ENCODE results near the gene LRRK1.

LRRK1 gene, protein sequence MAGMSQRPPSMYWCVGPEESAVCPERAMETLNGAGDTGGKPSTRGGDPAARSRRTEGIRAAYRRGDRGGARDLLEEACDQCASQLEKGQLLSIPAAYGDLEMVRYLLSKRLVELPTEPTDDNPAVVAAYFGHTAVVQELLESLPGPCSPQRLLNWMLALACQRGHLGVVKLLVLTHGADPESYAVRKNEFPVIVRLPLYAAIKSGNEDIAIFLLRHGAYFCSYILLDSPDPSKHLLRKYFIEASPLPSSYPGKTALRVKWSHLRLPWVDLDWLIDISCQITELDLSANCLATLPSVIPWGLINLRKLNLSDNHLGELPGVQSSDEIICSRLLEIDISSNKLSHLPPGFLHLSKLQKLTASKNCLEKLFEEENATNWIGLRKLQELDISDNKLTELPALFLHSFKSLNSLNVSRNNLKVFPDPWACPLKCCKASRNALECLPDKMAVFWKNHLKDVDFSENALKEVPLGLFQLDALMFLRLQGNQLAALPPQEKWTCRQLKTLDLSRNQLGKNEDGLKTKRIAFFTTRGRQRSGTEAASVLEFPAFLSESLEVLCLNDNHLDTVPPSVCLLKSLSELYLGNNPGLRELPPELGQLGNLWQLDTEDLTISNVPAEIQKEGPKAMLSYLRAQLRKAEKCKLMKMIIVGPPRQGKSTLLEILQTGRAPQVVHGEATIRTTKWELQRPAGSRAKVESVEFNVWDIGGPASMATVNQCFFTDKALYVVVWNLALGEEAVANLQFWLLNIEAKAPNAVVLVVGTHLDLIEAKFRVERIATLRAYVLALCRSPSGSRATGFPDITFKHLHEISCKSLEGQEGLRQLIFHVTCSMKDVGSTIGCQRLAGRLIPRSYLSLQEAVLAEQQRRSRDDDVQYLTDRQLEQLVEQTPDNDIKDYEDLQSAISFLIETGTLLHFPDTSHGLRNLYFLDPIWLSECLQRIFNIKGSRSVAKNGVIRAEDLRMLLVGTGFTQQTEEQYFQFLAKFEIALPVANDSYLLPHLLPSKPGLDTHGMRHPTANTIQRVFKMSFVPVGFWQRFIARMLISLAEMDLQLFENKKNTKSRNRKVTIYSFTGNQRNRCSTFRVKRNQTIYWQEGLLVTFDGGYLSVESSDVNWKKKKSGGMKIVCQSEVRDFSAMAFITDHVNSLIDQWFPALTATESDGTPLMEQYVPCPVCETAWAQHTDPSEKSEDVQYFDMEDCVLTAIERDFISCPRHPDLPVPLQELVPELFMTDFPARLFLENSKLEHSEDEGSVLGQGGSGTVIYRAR (N-terminal part only)

DNA sequence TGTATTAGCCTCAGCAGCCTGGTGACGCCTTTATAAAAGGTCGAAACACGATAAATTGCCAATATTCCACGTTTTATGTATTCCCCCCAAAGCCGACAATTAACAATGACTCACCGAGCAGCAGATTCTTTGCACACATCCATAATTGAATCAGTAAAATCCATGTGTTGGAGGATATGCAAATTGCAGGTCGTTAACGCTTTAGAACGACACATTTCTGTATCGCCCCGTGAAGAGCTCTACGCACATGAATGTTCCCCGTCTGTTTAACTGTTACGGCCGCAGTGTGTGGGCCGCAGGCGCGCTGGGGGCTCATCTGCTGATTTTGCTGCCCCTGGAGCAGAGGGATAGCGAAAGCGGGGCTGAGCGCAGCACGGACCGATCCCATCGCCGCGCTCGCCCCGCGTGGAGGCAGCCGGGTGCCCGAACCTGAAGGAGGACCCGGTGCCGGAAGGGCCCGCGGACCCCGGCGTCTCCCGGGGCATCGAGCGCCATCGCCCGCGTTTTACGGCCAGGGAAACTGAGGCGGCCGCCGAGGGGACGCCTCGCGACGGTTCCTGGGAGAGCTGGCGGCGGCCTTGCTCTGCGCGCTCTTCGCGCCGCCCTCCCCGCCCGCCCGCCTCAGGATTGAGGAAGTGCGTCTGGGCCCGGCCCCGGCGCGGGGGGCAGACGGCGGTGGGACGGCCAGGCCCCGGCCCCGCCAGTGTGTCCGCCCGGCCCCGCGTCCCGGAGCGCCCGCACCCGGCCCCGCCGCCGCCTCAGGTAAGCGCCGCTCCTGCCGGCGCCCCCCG, at the start of gene LRRK1:
Gene LRRK1 (plus strand): TSS at position 668 of the 791 bp plus-strand sequence. CDS start 5,276 bp downstream, outside the sequence.
- DNase-seq: peak in 1 of 2 experiments; percentile 27

DNA sequence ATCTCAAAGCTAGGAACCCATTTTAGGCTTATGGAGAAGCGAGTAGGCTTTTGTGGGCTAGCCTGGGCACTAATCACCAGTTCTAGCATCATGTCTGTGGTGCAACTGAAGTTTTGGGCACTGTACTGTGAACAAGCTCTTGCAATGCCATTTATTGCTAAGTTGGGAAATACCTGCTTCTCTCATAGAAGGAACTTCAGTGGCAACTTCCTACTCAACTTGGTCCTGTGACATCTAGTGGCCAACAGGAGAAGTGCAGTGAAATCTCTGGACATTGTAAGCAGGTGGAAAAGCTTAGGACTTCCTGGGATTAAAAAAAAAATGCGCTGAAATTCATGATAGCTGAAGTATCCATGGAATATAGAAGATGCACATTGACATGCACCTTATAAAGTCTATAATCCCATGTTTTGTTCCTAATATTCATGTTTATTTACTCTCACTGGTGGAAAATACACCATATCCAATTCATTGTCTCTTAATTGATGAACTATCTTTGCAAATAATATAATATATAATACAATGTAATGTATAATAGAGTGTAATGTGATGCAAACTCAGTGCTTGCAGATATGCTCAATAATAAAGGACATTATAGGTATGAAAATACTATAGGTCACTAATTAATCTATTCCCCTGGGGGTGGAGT, 46.0 kb upstream of the LRRK1 start:
- DNase-seq: peak; percentile 9 to 27

DNA sequence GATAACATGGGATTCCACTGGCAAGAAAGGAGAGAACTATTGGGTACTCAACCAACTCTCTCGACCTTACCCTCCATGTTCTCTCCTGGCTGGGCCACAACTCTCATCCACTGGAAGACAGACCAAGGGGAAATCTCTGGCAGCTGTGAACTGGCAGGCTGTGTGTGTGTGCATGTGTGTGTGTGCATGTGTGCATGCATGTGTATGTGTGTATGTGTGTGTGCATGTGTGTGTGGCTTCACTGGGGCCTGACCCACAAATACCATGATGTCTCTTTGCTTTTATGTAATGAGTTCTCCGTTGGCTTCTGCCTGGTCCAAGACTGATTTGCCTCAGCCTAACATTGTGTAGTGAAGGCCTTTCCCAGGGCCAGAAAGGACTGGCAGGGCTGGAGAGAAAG, 43.7 kb upstream of the LRRK1 start:
- DNase-seq: no peak

DNA sequence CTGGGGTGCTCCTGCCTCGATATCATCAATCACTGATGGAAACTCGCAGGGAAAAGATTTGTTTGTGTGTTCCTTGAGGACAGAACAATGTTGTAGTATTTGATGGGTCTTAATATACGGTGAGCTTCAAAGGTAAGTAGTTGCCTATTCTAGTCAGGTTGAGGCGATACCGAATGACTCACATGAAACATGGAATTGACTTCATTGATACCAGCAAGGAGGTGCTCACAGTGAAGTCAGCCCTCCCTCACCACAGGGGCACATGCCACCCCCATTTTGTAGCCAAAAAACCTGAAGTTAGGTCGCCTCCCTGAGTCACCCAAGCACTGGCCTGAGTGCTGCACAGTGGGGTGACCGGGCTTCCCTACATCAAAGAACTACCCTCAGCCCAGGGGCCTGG, 43.2 kb upstream of the LRRK1 start:
- no peak for DNase-seq

DNA sequence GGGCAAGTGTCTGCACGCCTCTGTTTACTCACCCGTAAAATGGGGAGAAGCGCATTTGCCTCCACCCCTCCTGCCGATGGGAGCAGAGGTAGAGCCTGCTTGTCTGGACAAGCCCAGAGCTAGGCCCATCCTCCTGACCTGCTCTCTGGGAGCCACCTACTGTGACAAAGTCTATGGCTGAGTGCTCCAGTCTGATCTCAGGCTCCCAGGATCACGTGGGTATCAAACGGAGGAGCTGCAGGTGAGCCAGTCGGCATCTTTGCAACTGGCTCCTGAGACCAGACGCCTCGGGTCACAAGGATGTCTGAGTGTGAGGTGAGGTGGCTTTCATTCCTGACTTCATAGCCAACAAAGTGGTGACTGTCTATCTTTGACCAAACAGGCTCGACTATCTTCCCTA, 41.6 kb upstream of the LRRK1 start:
- no peak for DNase-seq

DNA sequence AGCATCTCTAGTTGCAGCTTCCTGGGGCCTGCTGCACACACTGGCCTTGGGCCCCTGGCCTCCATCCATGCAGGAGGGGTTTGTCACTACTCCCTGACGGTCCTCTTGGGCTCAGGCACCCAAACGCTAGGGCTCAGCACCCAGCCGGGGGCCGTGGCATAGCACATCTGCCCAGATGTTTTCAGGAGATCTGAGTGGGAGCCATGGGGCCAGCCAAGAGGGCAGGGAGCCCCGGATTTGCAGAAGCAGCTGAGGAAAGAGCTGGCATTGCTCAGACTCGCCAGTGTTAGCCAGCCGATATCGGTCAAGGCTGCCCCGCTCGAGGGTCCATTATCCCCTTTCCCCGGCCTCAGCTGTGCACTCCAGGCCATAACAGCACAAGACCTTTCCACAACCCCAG, 41.0 kb upstream of the LRRK1 start:
- DNase-seq: no peak

DNA sequence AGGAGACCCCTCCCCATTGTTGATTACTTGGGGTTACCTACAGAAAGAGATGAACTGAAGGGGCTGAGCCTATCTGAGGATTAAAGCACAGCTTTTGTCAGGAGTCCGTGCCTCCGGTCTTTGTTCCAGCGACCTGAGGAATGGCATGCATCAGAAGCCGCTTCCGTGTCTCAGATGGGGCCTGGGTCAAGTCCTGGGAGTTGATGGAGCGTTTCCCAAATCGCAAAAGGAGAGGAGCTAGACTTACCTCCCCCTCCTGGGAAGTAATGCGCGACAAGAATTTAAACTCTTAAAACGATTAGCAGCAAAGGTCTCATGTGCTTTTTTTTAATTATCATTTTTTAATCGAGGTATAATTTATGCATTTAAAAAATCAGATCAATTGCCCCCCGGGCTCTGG, 40.5 kb upstream of the LRRK1 start:
- no peak for DNase-seq

DNA sequence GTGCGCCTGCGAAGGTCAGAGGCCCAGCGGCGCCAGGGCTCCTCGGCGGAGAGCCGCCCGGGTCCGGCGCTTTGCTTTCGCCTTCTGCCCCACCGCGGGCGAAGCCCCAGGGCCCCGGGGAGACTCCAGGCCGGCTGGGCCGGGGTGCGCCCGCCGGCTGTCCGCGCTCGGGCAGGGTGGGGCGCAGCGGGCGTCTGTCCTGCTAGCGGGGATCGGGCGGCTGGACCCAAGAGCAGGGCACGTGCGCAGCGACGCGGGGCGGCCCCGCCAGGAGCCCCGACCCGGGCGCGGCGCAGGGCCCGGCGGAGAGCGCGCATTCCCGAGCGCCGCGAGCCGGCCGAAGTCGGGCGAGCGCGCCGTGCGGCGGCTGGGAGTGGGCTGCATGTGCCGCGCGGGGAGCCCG, 40.1 kb upstream of the LRRK1 start:
- DNase-seq: no peak

DNA sequence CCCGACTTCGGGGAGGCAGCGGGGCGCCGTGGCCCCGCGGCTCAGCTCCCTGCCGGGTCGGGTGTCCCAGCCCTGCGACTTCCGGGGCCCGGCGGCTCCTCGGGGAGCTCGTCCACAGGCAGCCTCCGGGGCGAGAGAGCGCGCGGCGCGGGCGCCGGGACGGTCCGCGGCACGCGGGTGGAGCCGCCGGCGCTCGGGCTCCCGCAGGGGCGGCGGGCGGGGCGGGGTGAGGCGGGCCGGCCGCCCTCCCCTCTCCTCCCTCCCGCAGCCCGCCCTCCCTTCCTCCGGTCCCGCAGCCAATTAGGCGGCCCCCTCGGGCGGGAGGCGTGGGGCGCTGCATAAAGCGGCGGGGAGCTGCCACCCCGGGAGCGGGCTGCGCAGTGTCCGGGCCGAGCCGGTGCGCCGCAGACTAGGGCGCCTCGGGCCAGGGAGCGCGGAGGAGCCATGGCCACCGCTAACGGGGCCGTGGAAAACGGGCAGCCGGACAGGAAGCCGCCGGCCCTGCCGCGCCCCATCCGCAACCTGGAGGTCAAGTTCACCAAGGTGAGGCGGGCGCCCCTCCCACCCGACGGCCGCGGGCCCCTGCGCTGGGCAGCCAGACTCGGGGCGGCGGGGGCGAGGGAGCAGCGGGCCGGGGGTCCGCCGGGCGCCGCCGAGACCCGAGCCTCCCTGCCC, 39.6 kb upstream of the LRRK1 start, which contains the start of gene ALDH1A3:
Gene ALDH1A3 (plus strand): TSS at position 368 of the 675 bp plus-strand sequence. CDS start 77 bp downstream, at position 445.
- DNase-seq: peak in 1 of 2 experiments; percentile 18

DNA sequence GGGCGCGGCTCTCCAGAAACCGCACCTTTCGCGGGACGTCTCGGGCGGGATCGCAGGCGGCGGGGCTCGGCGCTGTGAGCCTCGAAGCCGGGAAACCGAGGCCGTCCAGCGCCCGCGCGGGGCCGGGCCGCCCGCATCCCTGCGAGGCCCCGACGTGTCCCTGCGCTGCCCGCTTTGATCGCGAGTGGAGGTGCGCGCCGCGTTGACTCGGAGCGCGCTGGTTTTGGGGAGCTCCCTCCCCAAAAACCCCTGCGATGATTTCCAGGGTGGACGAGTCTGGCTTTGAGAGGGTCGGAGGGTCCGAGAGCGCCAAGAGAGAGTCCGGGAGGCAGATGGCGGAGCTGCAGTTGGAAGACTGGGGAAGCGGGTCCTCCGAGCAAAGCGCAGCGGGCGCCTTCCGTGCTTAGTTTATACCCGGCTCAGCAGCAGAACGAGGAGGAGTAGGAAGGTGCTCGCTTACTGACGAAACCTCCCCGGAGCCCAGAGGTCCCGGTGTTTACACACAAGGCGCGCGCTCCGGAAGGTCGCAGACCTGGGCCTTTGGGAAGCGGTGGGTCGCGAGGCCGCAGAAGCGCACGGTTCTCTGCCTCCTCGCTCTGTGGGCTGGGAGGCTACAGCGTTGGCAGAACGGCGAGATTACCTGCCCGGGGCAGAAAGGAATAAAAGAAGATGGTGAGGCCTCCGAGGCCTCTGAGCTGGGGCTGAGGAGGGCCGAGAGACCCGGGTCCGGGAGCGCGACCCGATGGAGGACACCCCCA, 38.8 kb upstream of the LRRK1 start:
- DNase-seq: no peak

DNA sequence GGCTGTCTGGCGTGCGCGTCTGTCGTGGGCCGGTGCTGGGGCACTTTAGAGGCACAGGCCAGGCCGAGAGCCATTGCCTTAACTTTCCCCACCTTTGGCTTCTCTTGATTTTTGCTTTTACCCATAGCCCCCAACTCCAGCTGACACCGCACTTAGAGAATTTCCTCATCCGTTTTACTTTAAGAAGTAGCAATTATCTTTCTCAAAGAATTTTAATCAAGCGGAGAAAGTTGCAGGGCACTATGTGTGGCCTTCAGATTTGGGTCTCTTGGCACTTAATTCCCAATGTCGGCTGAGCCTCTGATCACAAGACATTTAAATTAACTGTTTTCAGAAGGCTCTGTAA, 38.3 kb upstream of the LRRK1 start:
- no peak for DNase-seq

DNA sequence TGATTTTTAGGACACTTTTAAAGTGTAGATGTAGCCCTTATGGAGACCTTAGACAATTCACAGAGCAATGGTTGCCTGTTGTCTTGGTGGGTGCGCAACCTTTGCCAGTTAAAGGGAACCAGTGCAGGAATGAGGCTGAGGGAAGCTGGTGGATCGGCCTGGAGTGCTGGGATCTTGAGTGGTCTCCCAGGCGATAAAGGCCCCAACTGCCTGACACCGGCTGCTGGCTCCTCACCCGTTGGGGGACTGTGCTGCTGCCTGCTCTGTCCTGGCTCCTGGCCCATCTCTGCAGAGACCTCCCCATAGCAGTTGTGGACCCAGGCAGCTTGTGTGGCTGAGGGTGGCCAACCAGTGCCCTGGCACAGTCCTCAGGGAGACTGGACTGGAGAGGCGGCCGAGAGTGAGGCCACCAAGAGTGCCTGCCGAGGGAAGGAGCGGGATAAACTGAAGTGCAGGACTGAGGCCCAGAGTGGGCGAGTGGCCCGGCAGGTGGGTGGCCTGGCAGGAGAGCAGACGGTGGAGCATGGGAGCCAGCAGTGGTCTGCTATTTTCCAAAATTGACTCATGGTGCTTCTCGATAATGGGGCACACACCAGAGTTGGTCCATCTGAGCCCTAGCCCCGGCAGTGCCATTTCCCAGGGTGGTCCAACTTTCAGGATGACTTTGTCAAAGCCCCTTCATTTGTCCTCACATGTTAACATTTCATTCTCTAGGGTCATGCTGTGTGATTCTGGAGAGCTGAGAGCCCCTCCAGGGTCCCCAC, 37.4 kb upstream of the LRRK1 start:
- no peak for DNase-seq

DNA sequence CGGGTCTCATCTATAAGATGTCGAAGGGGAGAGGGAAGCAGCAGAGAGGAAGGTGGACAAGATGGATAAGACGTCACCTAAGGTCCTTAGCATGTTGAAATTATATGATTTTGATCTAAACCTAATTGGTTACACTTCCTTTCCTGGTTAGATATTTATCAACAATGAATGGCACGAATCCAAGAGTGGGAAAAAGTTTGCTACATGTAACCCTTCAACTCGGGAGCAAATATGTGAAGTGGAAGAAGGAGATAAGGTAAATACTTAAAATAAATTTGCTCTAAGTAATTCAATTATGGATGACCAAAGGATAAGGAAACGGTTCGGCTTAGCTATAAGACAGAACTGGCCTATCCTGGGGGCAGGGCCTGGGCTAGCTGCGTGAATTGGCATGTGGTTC, 34.0 kb upstream of the LRRK1 start:
- DNase-seq: no peak

DNA sequence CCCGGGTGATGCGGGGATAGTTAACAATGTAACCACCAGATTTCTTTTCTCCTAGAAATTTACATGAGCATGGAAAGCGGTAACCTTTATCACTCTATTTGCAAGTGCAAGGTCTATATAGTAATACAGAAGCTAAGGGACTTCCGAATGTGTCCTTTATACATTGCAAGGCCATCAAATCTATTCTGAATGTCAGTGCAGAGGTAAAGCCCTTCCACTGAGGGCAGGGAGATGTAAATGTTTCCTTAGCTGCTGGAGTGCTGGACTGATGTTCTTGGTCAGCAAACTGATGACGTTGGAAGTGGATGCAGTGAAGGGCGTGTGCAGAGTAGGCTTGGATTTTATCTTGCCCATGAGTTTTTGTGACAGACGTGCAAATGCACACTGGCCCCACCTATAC, 33.3 kb upstream of the LRRK1 start:
- no peak for DNase-seq

DNA sequence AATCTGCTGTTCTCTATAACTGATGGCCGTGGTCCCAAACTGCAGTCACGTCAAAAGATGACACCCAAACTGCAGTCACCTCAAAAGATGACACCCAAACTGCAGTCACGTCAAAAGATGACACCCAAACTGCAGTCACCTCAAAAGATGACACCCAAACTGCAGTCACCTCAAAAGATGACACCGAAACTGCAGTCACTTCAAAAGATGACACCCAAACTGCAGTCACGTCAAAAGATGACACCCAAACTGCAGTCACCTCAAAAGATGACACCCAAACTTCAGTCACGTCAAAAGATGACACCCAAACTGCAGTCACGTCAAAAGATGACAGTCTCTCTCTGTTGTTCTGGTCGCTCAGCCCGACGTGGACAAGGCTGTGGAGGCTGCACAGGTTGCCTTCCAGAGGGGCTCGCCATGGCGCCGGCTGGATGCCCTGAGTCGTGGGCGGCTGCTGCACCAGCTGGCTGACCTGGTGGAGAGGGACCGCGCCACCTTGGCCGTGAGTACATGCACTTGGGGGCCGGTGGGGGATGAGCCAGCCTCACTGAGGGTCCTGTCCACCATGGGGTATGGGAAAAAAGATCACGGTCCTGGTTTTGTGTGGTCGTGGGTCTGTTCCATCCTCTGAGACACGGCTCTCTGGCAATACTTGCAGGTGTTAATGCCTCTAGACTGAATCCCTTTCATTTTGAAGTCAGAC, 31.8 kb upstream of the LRRK1 start:
- no peak for DNase-seq

DNA sequence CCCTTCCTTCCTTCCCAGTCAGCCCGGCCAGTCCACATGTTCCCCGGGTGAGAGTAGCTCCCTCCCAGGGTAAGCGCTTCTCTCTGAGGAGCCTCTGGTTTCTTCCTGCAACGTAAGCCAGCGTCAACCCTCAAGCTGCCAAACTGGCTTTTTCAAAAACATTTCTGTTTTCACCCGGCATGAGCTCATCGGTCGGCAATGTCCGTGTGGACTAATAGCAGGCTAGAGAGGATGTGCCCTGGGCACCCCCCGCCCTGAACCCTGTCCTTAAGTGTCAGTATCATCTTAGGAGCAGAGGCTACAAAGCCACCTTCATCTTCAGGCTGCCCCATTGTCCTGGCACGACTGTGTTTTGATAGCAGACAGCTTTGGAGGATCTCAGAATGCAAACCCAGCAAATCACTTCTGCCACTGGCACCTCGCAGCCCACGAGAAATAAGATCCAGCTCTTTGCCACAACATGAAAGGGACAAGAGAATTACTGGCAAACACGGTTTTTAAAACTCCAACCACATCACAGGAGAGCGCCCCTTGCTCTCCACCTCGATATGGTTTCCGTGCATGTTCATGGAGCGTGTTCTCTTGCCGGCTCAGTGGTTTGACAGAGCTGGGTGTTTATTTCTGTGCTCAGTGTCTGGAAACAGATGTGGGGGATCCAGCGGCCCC, 29.6 kb upstream of the LRRK1 start:
- no peak for DNase-seq

DNA sequence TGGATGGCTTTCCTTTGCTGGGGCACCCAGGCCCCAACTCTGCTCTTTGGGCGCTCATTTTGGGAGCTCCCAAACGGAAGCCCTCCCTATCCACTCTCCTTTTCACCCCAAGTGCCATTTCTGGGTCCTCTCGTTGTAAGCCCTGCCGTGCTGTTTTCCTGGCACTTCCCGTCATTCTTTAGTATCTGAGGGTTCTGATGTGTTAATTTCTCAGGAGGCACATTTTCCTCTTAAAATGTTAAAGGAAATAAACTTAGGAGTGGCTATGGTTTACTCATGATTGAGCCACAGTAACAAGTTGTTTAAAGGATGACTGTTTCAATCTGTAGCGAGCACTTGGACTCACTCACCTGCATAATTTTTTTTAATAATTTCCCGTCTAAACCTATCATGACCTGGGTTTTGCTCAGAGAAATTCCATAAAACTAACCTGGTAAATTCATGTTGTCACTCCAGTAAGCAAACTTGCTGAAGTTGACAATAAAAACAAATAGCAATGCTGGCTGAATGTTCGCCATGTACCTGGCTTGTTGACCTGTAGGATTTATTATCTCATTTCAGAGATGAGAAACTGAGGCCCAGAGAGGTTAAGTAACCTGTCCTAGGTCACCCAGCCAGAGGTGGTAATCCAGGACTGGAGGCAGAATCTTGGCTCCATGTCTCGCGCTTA, 29.0 kb upstream of the LRRK1 start:
- DNase-seq: no peak

DNA sequence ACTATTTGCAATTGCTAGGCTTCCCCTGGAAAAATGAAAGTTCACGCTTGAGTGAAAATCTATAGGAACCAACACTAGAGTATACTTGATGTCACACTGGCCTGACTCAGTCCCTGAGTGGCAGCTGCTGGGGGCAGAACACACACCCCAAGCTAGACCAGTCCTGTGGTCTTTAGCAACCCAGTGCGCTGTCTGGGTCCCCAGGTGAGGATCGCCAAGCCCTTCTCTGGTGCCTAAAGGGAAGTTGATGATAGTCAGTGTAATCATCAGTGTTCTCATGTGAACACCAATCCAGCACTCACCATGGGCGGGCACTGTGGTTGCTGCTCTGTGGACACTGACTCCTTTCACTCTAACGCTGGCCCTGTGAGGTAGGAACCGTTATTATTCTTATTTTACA, 28.3 kb upstream of the LRRK1 start:
- no peak for DNase-seq

Measured in stimulated activated CD4-positive, alpha-beta T cell treated with anti-CD3 and anti-CD28 coated beads, Interleukin-4, amount 100 ng/mL, for 4 hours (primary cell).